ENCODE measurements around the gene TMEM62.
"Not testable (repeated sequence)": the region's sequence is repeated elsewhere in the genome, so short reads cannot be mapped to it uniquely, and the experiment has no call there.

TMEM62 gene

DNA sequence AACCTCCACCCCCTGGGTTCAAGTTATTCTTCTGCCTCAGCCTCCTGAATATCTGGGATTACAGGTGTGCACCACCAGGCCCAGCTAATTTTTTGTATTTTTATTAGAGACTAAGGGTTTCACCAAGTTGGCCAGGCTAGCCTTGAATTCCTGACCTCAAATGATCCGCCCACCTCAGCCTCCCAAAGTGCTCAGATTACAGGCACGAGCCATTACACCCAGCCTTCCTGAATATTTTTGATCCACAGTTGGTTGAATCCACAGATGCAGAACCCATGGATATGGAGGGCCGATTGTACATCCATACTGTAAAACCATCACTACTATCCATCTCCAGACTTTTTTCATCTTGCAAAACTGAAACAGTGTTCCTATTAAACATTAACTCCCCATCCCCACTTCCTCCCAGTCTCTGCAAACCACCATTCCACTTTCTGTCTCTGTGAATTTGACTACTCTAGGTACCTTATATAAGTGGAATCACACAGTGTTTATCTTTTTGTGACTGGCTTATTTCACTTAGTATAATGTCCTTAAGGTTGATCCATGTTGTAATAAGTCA is 8.2 kb upstream of the TMEM62 start:
- DNase-seq (ENCODE audit: low read depth), result no peak

DNA sequence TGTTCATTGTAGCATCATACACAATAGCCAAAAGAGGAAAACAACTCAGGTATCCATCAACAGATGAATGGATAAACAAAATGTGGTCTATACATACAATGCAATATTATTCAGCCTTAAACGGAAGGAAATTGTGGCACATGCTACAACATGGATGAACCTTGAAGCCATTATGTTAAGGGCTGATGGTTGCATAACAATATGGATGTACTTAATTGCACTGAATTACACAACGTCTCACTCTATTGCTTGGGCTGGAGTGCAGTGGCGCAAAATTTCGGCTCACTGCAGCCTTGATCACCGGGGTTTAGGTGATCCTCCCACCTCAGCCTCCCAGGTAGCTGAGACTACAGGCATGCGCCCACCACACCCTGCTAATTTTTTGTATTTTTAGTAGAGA is 7.0 kb upstream of the TMEM62 start:
- DNase-seq (ENCODE audit: low read depth), result no peak

- DNase-seq (ENCODE audit: low read depth), result no peak
Observed at GRCh38 chr15:43127752-43128151, 5.6 kb upstream of the TMEM62 start.

GRCh38 chr15:43128174-43128979 is 5.0 kb upstream of the TMEM62 start:
- DNase-seq (ENCODE audit: low read depth), result not testable (repeated sequence)

- DNase-seq (ENCODE audit: low read depth), result no peak
Observed at GRCh38 chr15:43128980-43129335, 4.4 kb upstream of the TMEM62 start.

- no peak for DNase-seq (ENCODE audit: low read depth)
Observed at GRCh38 chr15:43132830-43133429, 456 bp upstream of the TMEM62 start.

GRCh38 chr15:43134157-43134635 is 810 bp downstream of the TMEM62 start:
- no peak for DNase-seq (ENCODE audit: low read depth)

DNA sequence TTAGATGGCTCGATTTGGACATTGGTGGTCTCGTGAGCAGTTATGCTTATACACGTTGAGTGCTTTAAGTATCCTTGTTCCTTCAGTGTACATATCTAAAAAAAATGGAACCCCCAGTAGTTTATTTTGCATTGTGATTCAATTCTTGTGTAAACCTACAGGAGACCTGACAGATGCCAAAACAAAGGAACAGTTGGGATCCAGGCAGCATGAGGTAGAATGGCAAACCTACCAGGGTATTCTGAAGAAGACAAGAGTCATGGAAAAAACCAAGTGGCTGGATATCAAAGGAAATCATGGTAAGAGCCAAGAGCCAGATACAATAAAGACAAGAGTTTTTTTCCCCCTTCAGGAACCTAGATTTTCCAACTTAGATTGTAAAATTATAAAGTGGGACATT is 2.0 kb downstream of the TMEM62 start:
- no peak for DNase-seq (ENCODE audit: low read depth)

- no peak for DNase-seq (ENCODE audit: low read depth)
Observed at GRCh38 chr15:43143203-43143941, 10.0 kb downstream of the TMEM62 start.

- DNase-seq (ENCODE audit: low read depth), result no peak
Observed at GRCh38 chr15:43144512-43144911, 11.1 kb downstream of the TMEM62 start.

DNA sequence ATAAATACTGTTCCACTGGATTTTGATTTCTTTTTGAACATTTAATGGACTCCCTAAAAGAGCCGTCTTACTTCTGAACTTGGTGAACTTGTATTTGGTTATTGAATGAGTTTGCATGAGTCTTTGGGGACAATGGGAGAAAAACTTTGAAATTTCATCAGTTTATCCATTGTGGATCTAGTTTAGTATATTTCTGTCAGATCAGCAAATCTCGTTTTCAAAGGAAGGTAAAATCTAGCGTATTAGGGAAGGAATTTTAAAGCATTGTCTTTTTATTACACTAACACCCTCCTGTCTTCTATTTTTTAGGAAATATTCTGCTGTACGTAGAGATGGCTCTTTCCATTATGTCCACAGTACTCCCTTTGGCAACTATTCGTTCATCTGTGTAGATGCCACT is 12.8 kb downstream of the TMEM62 start:
- DNase-seq (ENCODE audit: low read depth), result no peak

- no peak for DNase-seq (ENCODE audit: low read depth)
Observed at GRCh38 chr15:43150191-43150929, 17.0 kb downstream of the TMEM62 start.

DNA sequence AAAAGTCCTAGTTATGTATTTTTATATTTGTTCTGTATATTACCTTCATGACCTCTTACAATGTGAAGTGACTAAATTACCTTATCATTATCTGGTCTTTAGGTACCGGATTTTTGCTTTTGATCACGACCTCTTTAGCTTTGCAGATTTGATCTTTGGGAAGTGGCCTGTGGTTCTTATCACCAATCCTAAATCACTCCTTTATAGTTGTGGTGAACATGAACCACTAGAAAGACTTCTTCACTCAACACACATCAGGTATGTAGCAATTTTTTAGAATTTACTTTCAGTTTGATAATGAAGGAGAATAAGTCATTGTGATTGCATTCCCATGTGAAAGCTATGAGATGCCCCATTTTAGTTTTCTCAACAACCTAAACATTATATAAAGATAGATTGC is 18.3 kb downstream of the TMEM62 start:
- no peak for DNase-seq (ENCODE audit: low read depth)

GRCh38 chr15:43153269-43153668 is 19.9 kb downstream of the TMEM62 start:
- DNase-seq (ENCODE audit: low read depth), result no peak

- no peak for DNase-seq (ENCODE audit: low read depth)
Observed at GRCh38 chr15:43165801-43166325, 32.5 kb downstream of the TMEM62 start.

DNA sequence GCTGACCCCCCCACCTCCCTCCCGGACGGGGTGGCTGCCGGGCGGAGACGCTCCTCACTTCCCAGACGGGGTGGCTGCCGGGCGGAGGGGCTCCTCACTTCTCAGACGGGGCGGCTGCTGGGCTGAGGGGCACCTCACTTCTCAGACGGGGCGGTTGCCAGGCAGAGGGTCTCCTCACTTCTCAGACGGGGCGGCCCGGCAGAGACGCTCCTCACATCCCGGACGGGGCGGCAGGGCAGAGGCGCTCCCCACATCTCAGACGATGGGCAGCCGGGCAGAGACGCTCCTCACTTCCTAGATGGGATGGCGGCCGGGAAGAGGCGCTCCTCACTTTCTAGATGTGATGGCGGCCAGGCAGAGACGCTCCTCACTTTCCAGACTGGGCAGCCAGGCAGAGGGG is 33.9 kb downstream of the TMEM62 start:
- not testable (repeated sequence) for DNase-seq (ENCODE audit: low read depth)

DNA sequence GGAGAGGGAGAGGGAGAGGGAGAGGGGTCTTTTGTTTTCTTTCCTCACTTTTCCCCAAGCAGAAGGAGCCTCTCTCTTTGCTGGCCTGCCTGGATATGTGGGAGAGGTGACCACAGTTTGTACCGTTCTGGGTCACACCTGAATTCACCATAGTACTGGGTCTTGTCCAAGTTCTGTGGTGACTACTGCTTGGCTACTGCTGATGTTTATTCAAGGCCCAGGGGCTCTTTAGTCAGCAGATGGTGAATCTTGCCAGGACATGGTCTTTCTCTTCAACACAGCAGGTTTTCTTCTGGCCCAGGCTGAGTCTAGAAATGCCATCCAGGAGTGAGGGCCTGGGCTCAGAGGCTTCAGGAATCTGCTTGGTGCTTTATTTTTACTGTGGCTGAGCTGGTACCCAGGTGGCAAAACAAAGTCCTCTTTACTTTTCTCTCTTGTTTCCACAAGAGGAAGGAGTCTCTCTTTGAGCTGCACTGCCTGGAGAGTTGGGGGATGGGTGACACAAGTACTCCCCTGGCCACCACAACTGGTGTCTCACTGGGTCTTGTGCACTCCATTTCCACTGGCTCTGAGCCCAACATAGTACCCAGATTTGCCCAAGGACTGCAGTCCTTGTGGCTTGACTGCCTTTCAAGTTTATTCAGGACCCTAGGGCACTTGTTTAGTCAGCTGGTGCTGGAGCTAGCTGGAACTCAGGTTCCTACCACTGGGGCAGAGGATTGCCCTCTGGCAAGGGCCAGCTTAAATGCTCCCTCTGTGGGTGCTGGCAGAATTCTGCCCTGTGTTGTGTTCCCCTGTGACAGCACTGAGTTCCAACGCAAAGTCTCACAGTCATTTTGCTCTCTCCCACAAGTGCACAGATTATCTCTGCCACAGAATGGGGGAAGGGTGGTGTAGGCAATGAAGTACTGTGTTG is 35.1 kb downstream of the TMEM62 start:
- DNase-seq (ENCODE audit: low read depth), result no peak

- no peak for DNase-seq (ENCODE audit: low read depth)
Observed at GRCh38 chr15:43169888-43170287, 36.5 kb downstream of the TMEM62 start.

- not testable (repeated sequence) for DNase-seq (ENCODE audit: low read depth)
Observed at GRCh38 chr15:43175656-43176309, 42.4 kb downstream of the TMEM62 start.

GRCh38 chr15:43177147-43177546 is 43.8 kb downstream of the TMEM62 start:
- DNase-seq (ENCODE audit: low read depth), result not testable (repeated sequence)

Data from stimulated activated CD4-positive, alpha-beta T cell treated with anti-CD3 and anti-CD28 coated beads, Interleukin-2, amount 100 ng/mL, for 4 hours (primary cell).